SK-N-SH treated with all-trans-retinoic acid at 6 μM for 48 hours (cell line): Measurements from ENCODE around the gene NPBWR2.
"Not testable (repeated sequence)": the region's sequence is repeated elsewhere in the genome, so short reads cannot be mapped to it uniquely, and the experiment has no call there.

Experiments
- ATAC-seq: fragments of 200-7000 bp; cut with Tn5 transposase; 3 replicates; pipeline ENCODE4 v1.9.1; 2020; ENCODE audit warnings: mild to moderate bottlenecking, moderate library complexity
- BACH2 ChIP-seq: fragments of 250-450 bp; sonication (Bioruptor Pico); IDR thresholded peaks from 2 replicates; pipeline ENCODE4 v1.9.0; 2021; ENCODE audit warnings: mild to moderate bottlenecking, borderline replicate concordance
- CREB5 ChIP-seq: fragments of 250-450 bp; sonication (Bioruptor Pico); IDR thresholded peaks from 2 replicates; pipeline ENCODE4 v1.5.1; 2020; ENCODE audit warnings: low read depth, mild to moderate bottlenecking, moderate library complexity
- CSDC2 ChIP-seq: fragments of 250-450 bp; sonication (Bioruptor Pico); IDR thresholded peaks from 2 replicates; pipeline ENCODE4 v1.5.0; 2020; ENCODE audit warnings: mild to moderate bottlenecking, moderate library complexity
- GLIS3 ChIP-seq: fragments of 250-450 bp; sonication (Bioruptor Pico); IDR thresholded peaks from 2 replicates; pipeline ENCODE4 v1.5.0; 2020; ENCODE audit warnings: mild to moderate bottlenecking, moderate library complexity
- ISL1 ChIP-seq: fragments of 250-450 bp; sonication (Bioruptor Pico); IDR thresholded peaks from 2 replicates; pipeline ENCODE4 v2.1.2; 2022; ENCODE audit warnings: mild to moderate bottlenecking, moderate library complexity
- OSR1 ChIP-seq: fragments of 250-450 bp; sonication (Bioruptor Pico); IDR thresholded peaks from 2 replicates; pipeline ENCODE4 v1.8.0; 2022; ENCODE audit warnings: moderate library complexity, mild to moderate bottlenecking, inconsistent platforms
- PATZ1 ChIP-seq: fragments of 250-450 bp; sonication (Bioruptor Pico); IDR thresholded peaks from 2 replicates; pipeline ENCODE4 v1.8.0; 2020; ENCODE audit warnings: mild to moderate bottlenecking, moderate library complexity, borderline replicate concordance
- POU6F1 ChIP-seq: fragments of 250-450 bp; sonication (Bioruptor Pico); IDR thresholded peaks from 2 replicates; pipeline ENCODE4 v1.8.0; 2021; ENCODE audit warnings: low read depth, mild to moderate bottlenecking, moderate library complexity, borderline replicate concordance
- PPARA ChIP-seq: fragments of 250-450 bp; sonication (Bioruptor Pico); IDR thresholded peaks from 2 replicates; pipeline ENCODE4 v1.5.0; 2020; ENCODE audit warnings: mild to moderate bottlenecking, borderline replicate concordance
- SNAI2 ChIP-seq: fragments of 250-450 bp; sonication (Bioruptor Pico); IDR thresholded peaks from 2 replicates; pipeline ENCODE4 v1.5.0; 2020; ENCODE audit warnings: mild to moderate bottlenecking, moderate library complexity
- TCF4 ChIP-seq: fragments of 250-450 bp; sonication (Bioruptor Pico); IDR thresholded peaks from 2 replicates; pipeline ENCODE4 v1.8.0; 2021; ENCODE audit warnings: mild to moderate bottlenecking, moderate library complexity, borderline replicate concordance
- TSHZ2 ChIP-seq: fragments of 250-450 bp; sonication (Bioruptor Pico); IDR thresholded peaks from 2 replicates; pipeline ENCODE4 v1.5.0; 2020; ENCODE audit warnings: mild to moderate bottlenecking, moderate library complexity
- ZC3H10 ChIP-seq: fragments of 250-450 bp; sonication (Bioruptor Pico); IDR thresholded peaks from 2 replicates; pipeline ENCODE4 v1.5.1; 2021; ENCODE audit warnings: mild to moderate bottlenecking, moderate library complexity
- ZFP3 ChIP-seq: fragments of 250-450 bp; sonication (Bioruptor Pico); IDR thresholded peaks from 2 replicates; pipeline ENCODE4 v1.5.0; 2020; ENCODE audit warnings: mild to moderate bottlenecking, moderate library complexity
- ZFP30 ChIP-seq: fragments of 450-650 bp; formaldehyde crosslinking; IDR thresholded peaks from 2 replicates; pipeline ENCODE4 v1.5.0; 2022; ENCODE audit warnings: mild to moderate bottlenecking, moderate library complexity
- ZNF565 ChIP-seq: fragments of 450-650 bp; formaldehyde crosslinking; conservative IDR thresholded peaks from 2 replicates; pipeline ENCODE4 v1.5.0; 2020; ENCODE audit warnings: low read depth, mild to moderate bottlenecking, moderate library complexity

NPBWR2 gene

GRCh38 chr20:64090165-64090564, 17.2 kb downstream of the NPBWR2 start (continued):
- TF ChIP-seq ISL1: no peak
- TF ChIP-seq SNAI2 (CRISPR knock-in tag): no peak
- TF ChIP-seq, all 23 proteins: peak for 0

GRCh38 chr20:64088586-64088985, 18.8 kb downstream of the NPBWR2 start:
- ATAC-seq: not testable (repeated sequence)

DNA sequence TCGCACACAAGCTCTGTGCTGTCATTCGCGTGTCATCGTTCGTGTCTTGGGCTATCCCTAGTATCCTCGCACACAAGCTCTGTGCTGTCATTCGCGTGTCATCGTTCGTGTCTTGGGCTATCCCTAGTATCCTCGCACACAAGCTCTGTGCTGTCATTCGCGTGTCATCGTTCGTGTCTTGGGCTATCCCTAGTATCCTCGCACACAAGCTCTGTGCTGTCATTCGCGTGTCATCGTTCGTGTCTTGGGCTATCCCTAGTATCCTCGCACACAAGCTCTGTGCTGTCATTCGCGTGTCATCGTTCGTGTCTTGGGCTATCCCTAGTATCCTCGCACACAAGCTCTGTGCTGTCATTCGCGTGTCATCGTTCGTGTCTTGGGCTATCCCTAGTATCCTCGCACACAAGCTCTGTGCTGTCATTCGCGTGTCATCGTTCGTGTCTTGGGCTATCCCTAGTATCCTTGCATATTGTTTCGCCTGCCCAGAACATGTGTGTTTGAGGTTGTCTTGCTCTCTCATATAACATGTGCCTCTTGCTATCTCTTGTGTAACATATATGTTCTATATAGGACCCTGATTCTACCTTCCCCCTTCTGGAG, 20.0 kb downstream of the NPBWR2 start:
- not testable (repeated sequence) for ATAC-seq

GRCh38 chr20:64086801-64087200, 20.6 kb downstream of the NPBWR2 start:
- no peak for ATAC-seq
- TF ChIP-seq ZFP3 (CRISPR knock-in tag): no peak
- no peak for TF ChIP-seq SNAI2 (CRISPR knock-in tag)
- no peak for TF ChIP-seq OSR1 (CRISPR knock-in tag)
- no peak for TF ChIP-seq CREB5 (CRISPR knock-in tag)
- no peak for TF ChIP-seq ZC3H10 (CRISPR knock-in tag)
- no peak for TF ChIP-seq TSHZ2 (CRISPR knock-in tag)
- no peak for TF ChIP-seq GLIS3 (CRISPR knock-in tag)
- TF ChIP-seq, all 23 proteins: peak for 0

DNA sequence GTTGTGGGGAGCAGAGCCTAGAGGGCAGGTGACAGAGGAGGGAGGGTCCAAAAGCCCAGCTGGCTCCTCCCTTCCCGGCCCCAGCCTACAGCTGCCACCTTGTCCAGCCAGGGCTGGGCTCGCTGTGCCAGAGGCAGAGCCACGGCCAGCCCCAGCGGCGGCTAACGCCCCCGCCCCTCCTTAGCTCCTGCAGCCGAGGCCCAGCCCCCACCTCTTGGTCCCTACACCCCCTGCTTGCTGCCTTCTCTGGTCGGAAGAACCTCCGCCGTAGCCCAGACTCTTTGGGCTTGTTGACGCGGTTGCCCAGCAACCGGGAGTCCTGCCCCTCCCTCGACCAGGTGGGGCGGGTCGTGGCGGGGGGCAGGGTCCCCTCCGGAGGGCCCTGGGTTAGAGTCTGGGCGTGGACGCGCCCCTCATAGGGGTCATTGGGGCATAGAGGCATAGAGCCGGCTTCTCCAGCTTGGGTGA, 22.6 kb downstream of the NPBWR2 start:
- no peak for ATAC-seq
- TF ChIP-seq TSHZ2 (CRISPR knock-in tag) (no peak), CSDC2 (CRISPR knock-in tag) (no peak), ISL1 (no peak), BACH2 (CRISPR knock-in tag) (no peak), ZNF565 (CRISPR knock-in tag) (no peak)
- TF ChIP-seq, all 23 proteins: peak for 0

DNA sequence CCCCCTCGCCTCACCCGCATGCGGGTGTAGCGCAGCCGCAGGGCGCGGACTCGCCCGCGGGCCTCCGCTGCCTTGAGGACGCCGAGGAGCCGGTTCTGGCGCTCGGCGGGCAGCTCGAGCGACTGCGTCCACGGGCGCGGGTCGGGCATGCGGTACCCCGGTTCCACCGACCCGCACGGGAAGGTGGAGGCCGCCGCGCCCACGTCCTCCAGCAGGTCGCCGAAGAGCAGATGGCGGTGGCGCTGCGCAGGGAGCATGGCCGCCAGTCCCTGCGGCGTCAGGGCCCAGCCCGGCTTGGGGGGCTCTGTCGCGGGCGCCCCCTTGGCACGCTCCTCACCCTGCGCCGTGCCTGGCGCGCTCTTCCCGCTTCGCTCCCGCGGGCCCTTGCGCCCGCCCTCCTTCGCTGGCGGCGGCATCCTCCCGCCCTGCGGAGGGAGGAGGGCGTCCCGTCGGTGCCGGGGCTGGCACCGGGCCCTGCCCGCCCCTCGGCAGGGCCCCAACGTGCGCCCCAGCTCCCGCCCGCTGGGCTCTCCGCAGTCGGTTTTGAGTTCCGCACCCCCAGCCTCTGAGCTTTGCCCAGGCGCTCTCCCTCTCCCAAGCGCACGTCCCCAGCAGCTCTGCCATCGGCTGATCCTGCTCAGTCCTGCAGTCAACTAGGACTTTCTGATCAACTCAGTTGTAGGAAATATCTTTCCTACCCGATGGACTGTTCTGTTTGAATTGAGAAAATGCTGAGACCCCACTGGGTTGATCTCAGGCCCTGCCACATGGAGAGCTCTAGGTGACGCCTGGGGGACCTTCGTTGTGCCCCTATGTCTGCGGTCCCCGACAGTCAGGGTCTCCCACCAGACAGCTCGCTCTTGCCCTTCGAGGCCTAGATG, 23.3 kb downstream of the NPBWR2 start, which contains the start of gene LKAAEAR1:
Gene LKAAEAR1 (minus strand): TSS at position 595 of the 881 bp plus-strand sequence. CDS start 179 bp downstream, at position 416.
- ATAC-seq: no peak; the same call in 1 of the 3 replicates
- TF ChIP-seq POU6F1 (CRISPR knock-in tag) (no peak), ZFP30 (CRISPR knock-in tag) (no peak), BACH2 (CRISPR knock-in tag) (no peak), GLIS3 (CRISPR knock-in tag) (no peak), CREB5 (CRISPR knock-in tag) (no peak), ZC3H10 (CRISPR knock-in tag) (no peak), ZFP3 (CRISPR knock-in tag) (no peak), TCF4 (no peak), PATZ1 (no peak), SNAI2 (CRISPR knock-in tag) (no peak), PPARA (CRISPR knock-in tag) (no peak)
